ENCODE results near the gene SGMS1. TPM values are rescaled to one million over a fixed set of nuclear protein-coding genes. Genes with fewer than 3 reads are reported as not detected.

The SGMS1 gene
- total RNA-seq, 1 experiment from 2014 or later: 25.5 TPM

DNA sequence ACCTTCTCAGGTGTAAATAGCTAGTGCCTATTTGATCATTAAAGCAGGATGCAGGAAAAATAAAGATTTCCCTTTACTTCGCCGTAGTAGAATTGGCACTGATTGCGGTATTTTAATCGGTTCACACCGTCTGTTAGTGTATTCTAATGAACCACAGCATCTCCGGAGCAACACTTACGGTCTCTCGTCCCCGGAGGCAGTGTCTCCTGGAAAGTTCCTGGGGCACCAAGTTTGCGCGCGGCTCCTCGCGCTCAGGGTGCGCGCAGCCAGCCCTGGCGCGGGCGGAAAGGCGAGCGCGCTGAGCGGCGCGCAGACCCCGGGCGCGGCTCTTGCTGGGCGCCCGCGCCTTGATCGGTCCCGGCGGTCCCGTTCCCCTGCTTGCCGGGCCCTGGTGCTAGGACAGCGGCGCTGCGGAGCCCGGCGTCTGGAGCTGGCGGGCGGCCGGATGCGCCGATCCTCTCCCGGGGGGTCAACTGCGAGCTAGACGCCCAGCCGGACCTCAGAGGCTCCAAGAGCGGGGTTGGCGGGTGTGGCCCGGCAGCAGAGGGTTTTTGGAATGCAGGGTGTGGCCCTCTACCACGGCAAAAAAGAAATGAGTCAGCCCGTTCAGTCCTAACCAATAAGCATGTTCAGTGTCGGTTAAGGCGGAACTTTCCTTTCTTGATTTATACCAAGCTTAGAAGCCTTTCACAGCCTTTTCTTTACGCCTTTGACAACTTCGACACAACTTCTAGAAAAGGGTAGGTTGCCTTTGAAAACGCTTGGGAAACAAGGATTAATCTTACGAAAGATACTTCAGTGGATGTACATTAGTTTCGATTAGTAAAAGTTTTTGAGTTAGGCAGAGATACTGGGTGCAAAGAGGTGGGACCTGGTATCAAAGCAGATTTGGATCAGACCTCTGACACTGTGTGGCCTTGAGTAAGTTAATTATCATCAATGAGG lies 205.6 kb downstream of the SGMS1 start:
- peak; percentile 33 for DNase-seq (ENCODE audit: low spot score)
- in situ Hi-C loops (cut with HindIII; ENCODE audit: low sequenced_read_pairs): no loop called here

GRCh38 chr10:50417486-50417885 lies 206.3 kb downstream of the SGMS1 start:
- DNase-seq (ENCODE audit: low spot score): no peak

GRCh38 chr10:50416881-50417280 lies 206.9 kb downstream of the SGMS1 start:
- DNase-seq (ENCODE audit: low spot score): no peak
- in situ Hi-C loops (cut with HindIII; ENCODE audit: low sequenced_read_pairs): no loop called here

More at GRCh38 chr10:50417486-50417885, 206.3 kb downstream of the SGMS1 start:
- in situ Hi-C loops (cut with HindIII; ENCODE audit: low sequenced_read_pairs): no loop called here

- in situ Hi-C loops (cut with HindIII; ENCODE audit: low sequenced_read_pairs): no loop called here
- no peak for DNase-seq (ENCODE audit: low spot score)
Measured at GRCh38 chr10:50416181-50416824, 207.5 kb downstream of the SGMS1 start.

DNA sequence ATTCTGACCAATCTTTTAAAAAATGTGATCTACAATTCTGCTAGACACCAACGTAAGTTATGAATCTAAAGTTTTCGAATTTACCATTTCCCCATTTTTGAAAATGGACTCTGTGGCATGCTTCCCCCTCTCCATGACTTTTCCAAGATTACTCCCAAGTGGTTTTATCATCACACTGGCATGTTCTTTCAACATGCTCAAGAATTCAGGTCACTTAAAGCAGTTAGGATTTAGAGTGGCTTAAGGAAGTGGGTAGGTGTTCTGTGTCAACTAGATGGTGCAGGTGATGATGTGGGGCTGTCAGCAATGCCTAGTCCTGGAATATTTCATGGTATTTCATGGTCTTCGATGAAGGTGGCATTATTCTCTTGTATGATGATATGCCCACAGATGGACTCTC lies 208.5 kb downstream of the SGMS1 start:
- no peak for DNase-seq (ENCODE audit: low spot score)
- in situ Hi-C loops (cut with HindIII; ENCODE audit: low sequenced_read_pairs): no loop called here

DNA sequence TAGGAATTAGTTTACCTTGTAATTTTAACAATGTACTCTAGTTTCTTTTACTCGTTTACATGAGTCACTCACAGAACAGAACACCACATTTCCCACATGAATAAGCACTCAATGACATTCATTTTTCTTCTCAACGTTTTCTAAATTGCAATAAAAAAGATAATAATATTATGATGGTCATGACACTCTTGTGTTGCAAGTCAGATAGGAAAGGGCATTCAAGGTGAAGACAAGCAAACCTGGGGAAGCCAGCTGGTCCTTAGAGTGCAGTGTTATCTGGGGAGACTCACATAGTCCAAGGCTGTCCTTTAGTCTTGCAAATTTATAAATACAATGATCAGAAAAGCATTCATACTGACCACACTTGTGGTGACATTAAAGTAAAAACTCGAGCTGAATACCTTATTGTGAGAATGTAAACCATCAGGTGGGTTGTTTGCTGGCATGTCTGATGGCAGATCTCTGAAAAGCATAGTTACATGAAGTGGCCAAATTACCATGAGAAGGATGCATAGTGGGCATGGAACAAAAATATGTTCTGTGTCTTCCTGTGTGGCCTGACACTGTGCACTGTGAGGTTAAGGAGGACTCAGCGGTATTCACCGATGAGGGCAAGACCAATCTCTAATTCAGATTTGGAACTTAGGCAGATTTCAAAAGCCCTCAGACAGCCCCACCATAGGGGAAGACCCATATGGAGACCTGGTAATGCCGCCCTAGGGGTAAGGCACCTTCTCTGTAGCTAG lies 213.5 kb downstream of the SGMS1 start:
- in situ Hi-C loops (cut with HindIII; ENCODE audit: low sequenced_read_pairs): no loop called here
- DNase-seq (ENCODE audit: low spot score): no peak

GRCh38 chr10:50407076-50407801 lies 216.5 kb downstream of the SGMS1 start:
- in situ Hi-C loops (cut with HindIII; ENCODE audit: low sequenced_read_pairs): no loop called here

DNA sequence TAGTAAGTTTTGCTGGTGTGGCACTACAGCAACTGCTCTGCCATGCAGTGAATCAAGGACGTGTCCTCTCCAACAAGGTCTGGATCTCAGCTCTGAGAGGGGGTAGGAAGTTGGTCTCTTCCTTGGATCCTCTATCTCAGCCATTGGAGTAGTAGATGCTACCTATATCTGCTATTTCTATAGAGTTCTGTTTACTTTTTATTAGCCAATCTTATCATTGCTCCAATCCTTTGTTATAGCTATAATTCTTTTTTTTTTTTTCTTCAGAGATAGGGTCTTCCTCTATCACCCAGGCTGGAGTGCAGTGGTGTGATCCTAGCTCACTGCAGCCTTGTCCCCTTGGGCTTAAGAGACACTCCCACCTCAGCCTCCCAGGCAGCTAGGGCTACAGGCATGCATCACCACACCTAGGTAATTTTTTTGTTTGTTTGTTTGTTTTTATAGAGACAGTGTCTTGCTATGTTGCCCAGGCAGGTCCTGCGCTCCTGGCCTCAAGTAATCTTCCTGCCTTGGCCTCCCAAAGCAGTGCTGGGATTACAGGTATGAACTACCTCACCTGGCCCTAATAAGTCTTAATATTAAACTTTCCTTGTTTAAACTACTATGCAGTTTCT lies 217.2 kb downstream of the SGMS1 start:
- DNase-seq (ENCODE audit: low spot score): no peak
- in situ Hi-C loops (cut with HindIII; ENCODE audit: low sequenced_read_pairs): no loop called here

More at GRCh38 chr10:50407076-50407801, 216.5 kb downstream of the SGMS1 start:
- no peak for DNase-seq (ENCODE audit: low spot score)

DNA sequence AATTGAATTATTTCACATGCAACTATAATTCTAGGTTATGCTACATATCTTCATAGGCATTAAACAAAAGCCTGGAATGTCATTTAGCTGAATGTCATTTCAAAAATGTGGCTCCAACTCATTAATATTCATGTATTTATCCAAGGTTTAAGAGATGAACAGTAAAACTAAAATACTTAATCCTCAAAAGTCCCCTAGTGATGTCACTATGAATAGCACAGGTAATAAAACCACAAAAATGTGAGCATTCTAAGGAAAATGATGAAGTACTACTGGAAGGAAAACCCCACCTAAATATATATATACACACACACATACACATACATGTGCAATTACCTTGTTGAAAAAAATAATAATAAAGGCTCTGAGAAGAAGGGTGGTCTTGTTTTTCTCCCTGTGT lies 218.0 kb downstream of the SGMS1 start:
- in situ Hi-C loops (cut with HindIII; ENCODE audit: low sequenced_read_pairs): no loop called here

DNA sequence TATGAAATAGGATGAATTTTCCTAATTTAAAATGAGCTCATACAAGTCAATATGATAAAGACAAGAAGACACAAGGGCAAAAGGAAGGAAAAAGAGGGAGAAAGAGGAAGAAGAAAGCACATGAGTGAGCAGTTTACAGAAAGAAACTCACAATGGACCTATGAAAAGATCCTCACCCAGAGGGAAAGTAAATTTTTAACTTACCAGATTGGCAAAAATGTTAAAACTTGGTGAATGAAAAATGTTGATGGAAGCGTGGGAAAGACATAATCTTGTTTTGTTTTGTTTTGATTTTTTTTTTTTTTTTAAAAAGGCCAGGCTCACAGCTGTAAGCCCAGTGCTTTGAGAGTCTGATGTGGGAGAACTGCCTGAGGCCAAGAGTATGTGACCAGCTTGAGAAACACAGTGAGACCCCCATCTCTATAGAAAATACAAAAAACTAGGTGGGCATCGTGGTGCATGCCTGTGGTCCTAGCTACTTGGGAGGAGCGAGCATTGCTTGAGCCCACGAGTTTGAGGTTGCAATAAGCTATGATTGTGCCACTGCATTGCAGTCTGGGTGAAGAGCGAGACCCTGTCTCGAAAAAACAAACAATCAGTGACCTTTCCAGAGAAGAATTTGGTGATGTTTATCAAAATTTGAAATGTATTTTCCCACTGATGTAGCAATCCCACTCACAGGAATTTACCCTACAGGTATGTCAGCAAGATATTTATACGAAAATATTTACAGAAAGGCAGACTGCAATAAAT lies 219.6 kb downstream of the SGMS1 start:
- in situ Hi-C loops (cut with HindIII; ENCODE audit: low sequenced_read_pairs): no loop called here
- DNase-seq (ENCODE audit: low spot score): no peak

More for the DNA sequence above, 218.0 kb downstream of the SGMS1 start:
- no peak for DNase-seq (ENCODE audit: low spot score)

- in situ Hi-C loops (cut with HindIII; ENCODE audit: low sequenced_read_pairs): no loop called here
- DNase-seq (ENCODE audit: low spot score): no peak
Measured at GRCh38 chr10:50403074-50403473, 220.7 kb downstream of the SGMS1 start.

GRCh38 chr10:50402466-50402865 lies 221.3 kb downstream of the SGMS1 start:
- in situ Hi-C loops (cut with HindIII; ENCODE audit: low sequenced_read_pairs): no loop called here
- no peak for DNase-seq (ENCODE audit: low spot score)

GRCh38 chr10:50400694-50401093 lies 223.1 kb downstream of the SGMS1 start:
- no peak for DNase-seq (ENCODE audit: low spot score)
- in situ Hi-C loops (cut with HindIII; ENCODE audit: low sequenced_read_pairs): no loop called here

GRCh38 chr10:50398823-50399222 lies 224.9 kb downstream of the SGMS1 start:
- in situ Hi-C loops (cut with HindIII; ENCODE audit: low sequenced_read_pairs): no loop called here
- DNase-seq (ENCODE audit: low spot score): no peak

GRCh38 chr10:50398381-50398780 lies 225.4 kb downstream of the SGMS1 start:
- DNase-seq (ENCODE audit: low spot score): no peak
- in situ Hi-C loops (cut with HindIII; ENCODE audit: low sequenced_read_pairs): no loop called here

DNA sequence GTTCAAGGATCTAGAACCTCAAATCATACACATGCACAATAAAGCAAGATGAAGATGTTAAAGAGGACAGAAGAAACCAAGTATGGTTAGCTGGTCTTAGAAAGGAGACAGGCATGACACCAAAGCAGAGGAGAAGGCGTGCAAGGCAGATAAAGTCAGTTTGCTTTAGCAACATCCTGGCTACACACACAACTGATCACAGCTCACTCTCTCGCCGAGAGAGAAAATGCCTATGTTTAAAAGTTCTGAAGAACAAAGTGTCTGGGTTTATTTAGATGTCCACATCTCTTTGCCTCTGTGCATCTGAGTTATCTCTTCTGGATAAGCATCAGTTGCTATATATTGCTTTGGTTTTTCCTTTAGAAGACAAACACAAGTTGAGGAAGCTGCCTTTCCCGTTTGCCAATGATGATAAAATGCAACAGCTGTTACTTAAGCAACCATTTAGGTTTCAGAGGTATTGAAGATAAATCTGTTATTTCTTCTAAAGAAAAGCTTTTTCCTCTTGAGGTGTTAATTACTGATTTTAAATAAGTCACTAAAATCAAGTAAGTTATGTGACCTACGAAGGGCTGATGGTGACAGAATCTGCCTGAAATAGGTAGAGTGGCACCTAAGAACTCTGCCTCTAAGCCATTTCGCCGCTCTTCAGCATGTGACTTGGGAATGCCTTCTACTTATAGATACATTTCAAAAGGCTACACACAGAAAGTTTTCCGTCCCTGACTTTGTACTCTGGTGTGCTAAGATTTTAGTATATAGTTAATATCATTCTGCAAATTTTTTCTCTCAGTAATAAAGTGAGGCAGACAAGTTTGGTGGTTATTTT lies 226.2 kb downstream of the SGMS1 start:
- in situ Hi-C loops (cut with HindIII; ENCODE audit: low sequenced_read_pairs): no loop called here
- DNase-seq (ENCODE audit: low spot score): no peak
